Measurements from ENCODE around the gene SERPINB3. TPM values are rescaled to one million over a fixed set of nuclear protein-coding genes. Genes with fewer than 3 reads are reported as not detected.

Gene SERPINB3
- total RNA-seq, 1 experiment from 2014 or later = not detected

- Mint-ChIP-seq H3K4me3 (ENCODE audit: unreplicated experiment) (no peak overlapping the region), H3K4me1 (ENCODE audit: low read depth, unreplicated experiment) (peaks cover 8% of the 10 kb centered on the region), H3K9me3 (ENCODE audit: unreplicated experiment) (peaks cover 12% of the 10 kb centered on the region), H3K27ac (ENCODE audit: unreplicated experiment) (no peak overlapping the region), H3K27me3 (ENCODE audit: insufficient read depth, unreplicated experiment) (no peaks in the 10 kb centered on the region), H3K36me3 (ENCODE audit: insufficient read depth, unreplicated experiment) (peaks cover 6% of the 10 kb centered on the region)
- no peaks in the 10 kb centered on the region for H3K36me3 ChIP-seq (ENCODE audit: control insufficient read depth, insufficient read depth, low read length)
- POLR2A ChIA-PET = no interaction called here
- DNase-seq = no peak
- TF ChIP-seq, protein P1, sequence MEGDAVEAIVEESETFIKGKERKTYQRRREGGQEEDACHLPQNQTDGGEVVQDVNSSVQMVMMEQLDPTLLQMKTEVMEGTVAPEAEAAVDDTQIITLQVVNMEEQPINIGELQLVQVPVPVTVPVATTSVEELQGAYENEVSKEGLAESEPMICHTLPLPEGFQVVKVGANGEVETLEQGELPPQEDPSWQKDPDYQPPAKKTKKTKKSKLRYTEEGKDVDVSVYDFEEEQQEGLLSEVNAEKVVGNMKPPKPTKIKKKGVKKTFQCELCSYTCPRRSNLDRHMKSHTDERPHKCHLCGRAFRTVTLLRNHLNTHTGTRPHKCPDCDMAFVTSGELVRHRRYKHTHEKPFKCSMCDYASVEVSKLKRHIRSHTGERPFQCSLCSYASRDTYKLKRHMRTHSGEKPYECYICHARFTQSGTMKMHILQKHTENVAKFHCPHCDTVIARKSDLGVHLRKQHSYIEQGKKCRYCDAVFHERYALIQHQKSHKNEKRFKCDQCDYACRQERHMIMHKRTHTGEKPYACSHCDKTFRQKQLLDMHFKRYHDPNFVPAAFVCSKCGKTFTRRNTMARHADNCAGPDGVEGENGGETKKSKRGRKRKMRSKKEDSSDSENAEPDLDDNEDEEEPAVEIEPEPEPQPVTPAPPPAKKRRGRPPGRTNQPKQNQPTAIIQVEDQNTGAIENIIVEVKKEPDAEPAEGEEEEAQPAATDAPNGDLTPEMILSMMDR (IDR thresholded peaks at IDR 0.05; ENCODE audit: insufficient read depth in 1 of 2, low read depth in 1 of 2, low read length in 1 of 2, severe bottlenecking in 1 of 2, unreplicated experiment in 1 of 2) = no peak
- no peaks in the 10 kb centered on the region for H3K27me3 ChIP-seq (replicated peaks; ENCODE audit: control insufficient read depth, insufficient read depth, low read length)
- no TSS peak for BruUV-seq (replicated peaks)
- H3K9me3 ChIP-seq = no peaks in the 10 kb centered on the region
- CTCF ChIA-PET = no interaction called here
- intact Hi-C loops (cut with micrococcal nuclease; ENCODE audit: unreplicated experiment) = no loop called here
- no peak overlapping the region for H3K4me3 ChIP-seq (ENCODE audit: low read depth, low read length)
- H3K4me1 ChIP-seq = peaks cover 3% of the 10 kb centered on the region
Measured at GRCh38 chr18:63684718-63685117, 23.0 kb upstream of the SERPINB3 start.

- Mint-ChIP-seq H3K4me1 (ENCODE audit: low read depth, unreplicated experiment) (peaks cover 8% of the 10 kb centered on the region), H3K36me3 (ENCODE audit: insufficient read depth, unreplicated experiment) (peaks cover 6% of the 10 kb centered on the region), H3K27me3 (ENCODE audit: insufficient read depth, unreplicated experiment) (no peaks in the 10 kb centered on the region), H3K4me3 (ENCODE audit: unreplicated experiment) (no peak overlapping the region), H3K9me3 (ENCODE audit: unreplicated experiment) (peaks cover 12% of the 10 kb centered on the region), H3K27ac (ENCODE audit: unreplicated experiment) (peak overlapping the region; percentile 55)
- Histone ChIP-seq H3K9me3 (no peaks in the 10 kb centered on the region), H3K4me3 (ENCODE audit: low read depth, low read length) (no peak overlapping the region), H3K27me3 (replicated peaks; ENCODE audit: control insufficient read depth, insufficient read depth, low read length) (no peaks in the 10 kb centered on the region), H3K36me3 (ENCODE audit: control insufficient read depth, insufficient read depth, low read length) (no peaks in the 10 kb centered on the region), H3K4me1 (peaks cover 3% of the 10 kb centered on the region)
- DNase-seq = no peak
- no TSS peak for BruUV-seq (replicated peaks)
- POLR2A ChIA-PET = no interaction called here
- intact Hi-C loops (cut with micrococcal nuclease; ENCODE audit: unreplicated experiment) = no loop called here
- TF ChIP-seq, protein P1 (IDR thresholded peaks at IDR 0.05; ENCODE audit: insufficient read depth in 1 of 2, low read depth in 1 of 2, low read length in 1 of 2, severe bottlenecking in 1 of 2, unreplicated experiment in 1 of 2) = no peak
- CTCF ChIA-PET = no interaction called here
Measured at GRCh38 chr18:63683890-63684289, 22.2 kb upstream of the SERPINB3 start.

GRCh38 chr18:63683152-63683551 lies 21.5 kb upstream of the SERPINB3 start:
- H3K9me3 ChIP-seq = no peaks in the 10 kb centered on the region
- no peak overlapping the region for H3K4me3 ChIP-seq (ENCODE audit: low read depth, low read length)
- peaks cover 6% of the 10 kb centered on the region for H3K36me3 Mint-ChIP-seq (ENCODE audit: insufficient read depth, unreplicated experiment)
- no TSS peak for BruUV-seq (replicated peaks)
- H3K4me3 Mint-ChIP-seq (ENCODE audit: unreplicated experiment) = peak overlapping the region; percentile 45
- intact Hi-C loops (cut with micrococcal nuclease; ENCODE audit: unreplicated experiment) = no loop called here
- POLR2A ChIA-PET = no interaction called here
- peaks cover 12% of the 10 kb centered on the region for H3K9me3 Mint-ChIP-seq (ENCODE audit: unreplicated experiment)
- H3K4me1 Mint-ChIP-seq (ENCODE audit: low read depth, unreplicated experiment) = peaks cover 8% of the 10 kb centered on the region
- DNase-seq = peak; percentile 34 to 62
- peak overlapping the region; percentile 79 for H3K27ac Mint-ChIP-seq (ENCODE audit: unreplicated experiment)
- TF ChIP-seq, protein P1 (IDR thresholded peaks at IDR 0.05; ENCODE audit: insufficient read depth in 1 of 2, low read depth in 1 of 2, low read length in 1 of 2, severe bottlenecking in 1 of 2, unreplicated experiment in 1 of 2) = no peak
- CTCF ChIA-PET = no interaction called here
- peaks cover 3% of the 10 kb centered on the region for H3K4me1 ChIP-seq
- H3K27me3 ChIP-seq (replicated peaks; ENCODE audit: control insufficient read depth, insufficient read depth, low read length) = no peaks in the 10 kb centered on the region
- no peaks in the 10 kb centered on the region for H3K36me3 ChIP-seq (ENCODE audit: control insufficient read depth, insufficient read depth, low read length)
- H3K27me3 Mint-ChIP-seq (ENCODE audit: insufficient read depth, unreplicated experiment) = no peaks in the 10 kb centered on the region
